ENCODE data around the gene RRAGC.

- TF ChIP-seq POLR2A (IDR thresholded peaks at IDR 0.05), result no peak
- TF ChIP-seq CTCF (IDR thresholded peaks at IDR 0.05), result no peak
Measured at GRCh38 chr1:38806090-38806489, 53.5 kb downstream of the RRAGC start.

All from testis (tissue), 2 donors.